ENCODE measurements around the gene ZFAND2A.

GRCh38 chr7:1204460-1205140 is 44.6 kb upstream of the ZFAND2A start:
- TF ChIP-seq E2F5 (CRISPR knock-in tag; IDR thresholded peaks at IDR 0.05) = no peak
- TF ChIP-seq CREB1 (CRISPR knock-in tag; IDR thresholded peaks at IDR 0.05) = no peak
- TF ChIP-seq CTCF (IDR thresholded peaks at IDR 0.05) = no peak
- TF ChIP-seq MAX (CRISPR knock-in tag; IDR thresholded peaks at IDR 0.05) = no peak
- TF ChIP-seq SP1 (CRISPR knock-in tag; conservative IDR thresholded peaks at IDR 0.05) = no peak
- TF ChIP-seq ATF2 (CRISPR knock-in tag; IDR thresholded peaks at IDR 0.05; ENCODE audit: borderline replicate concordance, low read depth) = no peak
- TF ChIP-seq E2F4 (CRISPR knock-in tag; IDR thresholded peaks at IDR 0.05; ENCODE audit: borderline replicate concordance, low read depth) = no peak
- TF ChIP-seq ATF1 (CRISPR knock-in tag; IDR thresholded peaks at IDR 0.05) = no peak
- no peak for TF ChIP-seq JUN (CRISPR knock-in tag; IDR thresholded peaks at IDR 0.05)
- TF ChIP-seq AR (CRISPR knock-in tag; IDR thresholded peaks at IDR 0.05) = no peak

Measured in WTC11 (cell line).